GM21390 (cell line): ENCODE data around the gene RELCH.
"Not testable (repeated sequence)": the region's sequence is repeated elsewhere in the genome, so short reads cannot be mapped to it uniquely, and the experiment has no call there.

ENCODE experiments used
- ATAC-seq: cut with Tn5 transposase; IDR thresholded peaks from one replicate; pipeline ENCODE4 v1.9.1; 2021; ENCODE audit not compliant: unreplicated experiment

The RELCH gene, protein sequence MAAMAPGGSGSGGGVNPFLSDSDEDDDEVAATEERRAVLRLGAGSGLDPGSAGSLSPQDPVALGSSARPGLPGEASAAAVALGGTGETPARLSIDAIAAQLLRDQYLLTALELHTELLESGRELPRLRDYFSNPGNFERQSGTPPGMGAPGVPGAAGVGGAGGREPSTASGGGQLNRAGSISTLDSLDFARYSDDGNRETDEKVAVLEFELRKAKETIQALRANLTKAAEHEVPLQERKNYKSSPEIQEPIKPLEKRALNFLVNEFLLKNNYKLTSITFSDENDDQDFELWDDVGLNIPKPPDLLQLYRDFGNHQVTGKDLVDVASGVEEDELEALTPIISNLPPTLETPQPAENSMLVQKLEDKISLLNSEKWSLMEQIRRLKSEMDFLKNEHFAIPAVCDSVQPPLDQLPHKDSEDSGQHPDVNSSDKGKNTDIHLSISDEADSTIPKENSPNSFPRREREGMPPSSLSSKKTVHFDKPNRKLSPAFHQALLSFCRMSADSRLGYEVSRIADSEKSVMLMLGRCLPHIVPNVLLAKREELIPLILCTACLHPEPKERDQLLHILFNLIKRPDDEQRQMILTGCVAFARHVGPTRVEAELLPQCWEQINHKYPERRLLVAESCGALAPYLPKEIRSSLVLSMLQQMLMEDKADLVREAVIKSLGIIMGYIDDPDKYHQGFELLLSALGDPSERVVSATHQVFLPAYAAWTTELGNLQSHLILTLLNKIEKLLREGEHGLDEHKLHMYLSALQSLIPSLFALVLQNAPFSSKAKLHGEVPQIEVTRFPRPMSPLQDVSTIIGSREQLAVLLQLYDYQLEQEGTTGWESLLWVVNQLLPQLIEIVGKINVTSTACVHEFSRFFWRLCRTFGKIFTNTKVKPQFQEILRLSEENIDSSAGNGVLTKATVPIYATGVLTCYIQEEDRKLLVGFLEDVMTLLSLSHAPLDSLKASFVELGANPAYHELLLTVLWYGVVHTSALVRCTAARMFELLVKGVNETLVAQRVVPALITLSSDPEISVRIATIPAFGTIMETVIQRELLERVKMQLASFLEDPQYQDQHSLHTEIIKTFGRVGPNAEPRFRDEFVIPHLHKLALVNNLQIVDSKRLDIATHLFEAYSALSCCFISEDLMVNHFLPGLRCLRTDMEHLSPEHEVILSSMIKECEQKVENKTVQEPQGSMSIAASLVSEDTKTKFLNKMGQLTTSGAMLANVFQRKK

GRCh38 chr18:62186774-62187542 is at the start of gene RELCH, which contains the start of gene PIGN:
RELCH (plus strand) TSS chr18:62187255; CDS start chr18:62187506, 251 bp downstream.
PIGN (minus strand) TSS chr18:62187056; CDS start chr18:62161353, 25,703 bp downstream.
- peak; percentile 90 for ATAC-seq

GRCh38 chr18:62138461-62139235 is 48.4 kb upstream of the RELCH start:
- no peak for ATAC-seq

- no peak for ATAC-seq
Measured at GRCh38 chr18:62140259-62140658, 46.8 kb upstream of the RELCH start.

DNA sequence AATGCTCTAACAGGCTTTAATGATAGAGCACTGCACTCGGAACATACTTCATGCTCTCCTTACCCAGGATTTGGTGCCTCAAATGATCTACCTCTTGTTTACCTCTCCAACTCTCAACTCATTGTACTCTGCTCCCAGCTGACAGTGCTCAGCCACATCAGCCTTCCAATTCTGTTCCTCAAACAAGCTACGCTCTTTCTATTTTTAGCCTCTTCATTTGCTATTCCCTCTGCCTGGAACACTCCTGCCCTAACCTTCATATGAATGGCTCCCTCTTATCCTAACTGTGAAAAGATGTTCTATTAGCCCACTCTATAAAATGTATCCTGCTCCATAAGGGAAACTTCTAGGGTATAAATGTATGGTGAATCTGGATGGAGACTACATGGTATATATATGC is 42.7 kb upstream of the RELCH start:
- no peak for ATAC-seq

DNA sequence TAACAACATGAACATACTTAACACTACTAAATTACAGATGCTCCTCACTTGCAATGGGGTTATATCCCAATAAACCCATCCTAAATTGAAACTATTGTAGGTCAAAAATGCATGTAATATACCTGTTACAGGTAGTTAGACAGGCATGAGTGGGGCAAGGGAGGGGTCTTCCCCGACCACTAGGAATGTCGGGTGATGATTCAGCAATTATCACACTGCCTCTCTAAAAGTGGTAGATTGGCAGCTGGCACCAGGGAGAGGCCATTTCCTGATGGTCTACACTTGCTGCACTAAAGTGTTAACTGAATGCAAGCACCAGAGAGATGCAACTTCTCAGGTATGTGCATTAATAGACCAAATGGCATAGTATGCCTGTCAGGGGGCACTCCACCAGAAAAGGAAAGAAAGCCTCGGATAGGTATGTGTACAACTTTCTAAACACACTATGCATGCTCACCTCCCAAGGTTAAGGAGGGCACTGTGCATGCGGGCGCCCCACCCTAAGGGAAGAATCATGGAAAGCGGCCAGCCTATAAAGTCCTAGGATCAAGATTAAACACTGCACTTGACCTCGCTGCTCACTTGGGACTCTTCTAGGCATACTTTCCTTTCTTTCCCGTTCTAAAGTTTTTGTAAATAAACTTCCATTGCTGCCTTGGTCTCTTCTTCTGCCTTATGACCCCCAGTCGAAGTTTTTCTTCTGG is 35.8 kb upstream of the RELCH start:
- ATAC-seq, result no peak

GRCh38 chr18:62152844-62153243 is 34.2 kb upstream of the RELCH start:
- ATAC-seq, result no peak

GRCh38 chr18:62157843-62158242 is 29.2 kb upstream of the RELCH start:
- ATAC-seq, result no peak

- no peak for ATAC-seq
Measured at GRCh38 chr18:62164310-62164709, 22.7 kb upstream of the RELCH start.

- no peak for ATAC-seq
Measured at GRCh38 chr18:62164855-62165487, 22.1 kb upstream of the RELCH start.

DNA sequence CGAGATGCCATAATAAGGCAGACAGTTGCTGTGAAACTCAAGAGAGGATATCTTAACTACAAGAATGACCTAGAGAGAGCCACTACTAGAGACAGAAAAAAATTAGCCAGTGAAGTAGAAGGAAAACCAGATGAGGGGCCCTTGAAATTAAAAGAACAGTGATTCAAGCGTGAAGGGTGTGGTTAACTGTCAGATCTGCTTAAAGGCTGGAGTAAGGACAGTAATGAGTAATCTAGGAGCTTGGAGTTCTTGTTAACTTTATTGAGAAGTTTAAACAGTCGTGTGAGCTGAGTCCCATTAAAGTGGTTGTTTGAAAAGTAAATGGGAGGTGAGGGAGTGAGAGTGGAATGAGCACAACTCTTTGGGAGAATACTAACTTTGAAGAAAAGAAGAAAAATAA is 21.5 kb upstream of the RELCH start:
- no peak for ATAC-seq

DNA sequence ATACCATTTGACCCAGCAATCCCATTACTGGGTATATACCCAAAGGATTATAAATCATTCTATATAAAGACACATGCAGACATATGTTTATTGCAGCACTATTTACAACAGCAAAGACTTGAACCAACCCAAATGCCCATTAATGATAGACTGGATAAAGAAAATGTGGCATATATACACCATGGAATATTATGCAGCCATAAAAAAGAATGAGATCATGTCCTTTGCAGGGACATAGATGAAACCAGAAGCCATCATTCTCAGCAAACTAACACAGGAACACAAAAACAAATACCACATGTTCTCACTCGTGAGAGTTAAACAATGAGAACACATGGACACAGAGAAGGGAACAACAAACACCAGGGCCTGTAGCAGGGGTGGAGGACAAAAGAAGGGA is 20.5 kb upstream of the RELCH start:
- ATAC-seq, result not testable (repeated sequence)

- no peak for ATAC-seq
Measured at GRCh38 chr18:62170857-62171256, 16.2 kb upstream of the RELCH start.

GRCh38 chr18:62172298-62172697 is 14.8 kb upstream of the RELCH start:
- no peak for ATAC-seq

DNA sequence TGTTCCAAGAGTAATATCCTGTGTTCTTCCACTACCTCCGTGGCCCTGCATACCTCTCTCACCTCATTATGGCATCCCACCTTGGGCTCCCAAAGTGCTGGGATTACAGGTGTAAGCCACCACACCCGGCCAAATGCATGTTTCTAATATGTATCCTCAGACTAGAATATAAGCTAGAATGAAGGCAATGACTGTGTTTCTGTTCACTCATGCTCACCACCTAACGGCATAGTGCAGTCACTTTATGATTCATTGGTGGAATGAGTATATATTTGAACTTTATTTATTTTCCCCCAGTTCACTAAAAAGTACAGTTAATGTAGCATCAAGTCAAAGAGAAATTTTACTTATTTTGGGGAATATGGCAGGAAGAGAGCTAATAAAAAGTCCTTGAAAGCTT is 11.5 kb upstream of the RELCH start:
- ATAC-seq, result no peak

DNA sequence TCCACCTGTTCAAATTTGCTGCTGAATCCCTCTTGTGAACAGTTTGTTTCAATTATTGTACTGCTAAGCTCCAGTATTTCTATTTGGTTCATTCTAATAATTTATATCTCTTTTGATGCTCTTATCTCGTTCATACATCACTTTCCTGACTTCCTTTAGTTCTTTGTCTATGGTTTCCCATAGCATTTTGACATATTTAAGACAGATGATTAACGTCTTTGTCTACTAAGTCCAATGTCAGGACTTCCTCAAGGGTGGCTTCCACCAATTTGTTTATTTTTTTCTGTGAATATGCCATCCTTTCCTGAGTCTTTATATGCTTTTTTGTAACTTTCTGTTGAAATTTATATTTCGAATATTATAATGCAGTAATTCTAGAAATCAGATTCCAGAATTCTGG is 9.8 kb upstream of the RELCH start:
- no peak for ATAC-seq

GRCh38 chr18:62179213-62179612 is 7.8 kb upstream of the RELCH start:
- no peak for ATAC-seq

DNA sequence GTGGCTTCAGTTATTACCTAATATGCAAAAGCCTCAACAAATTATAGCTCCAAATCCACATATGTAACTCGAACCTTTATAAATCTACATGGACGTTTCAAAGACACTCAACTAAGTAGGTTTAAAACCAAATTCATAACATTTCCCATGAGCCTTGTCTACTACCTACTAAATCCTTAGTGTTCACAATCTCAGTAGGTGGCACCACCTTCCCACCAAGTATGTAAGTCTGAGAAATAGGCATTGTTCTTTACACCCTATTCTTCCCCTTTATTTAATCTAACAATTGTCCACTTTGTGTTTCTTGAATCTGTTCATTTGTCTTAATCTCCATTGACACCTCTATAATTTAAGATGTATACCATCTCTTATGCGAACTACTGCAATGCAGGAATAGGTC is 4.8 kb upstream of the RELCH start:
- no peak for ATAC-seq

DNA sequence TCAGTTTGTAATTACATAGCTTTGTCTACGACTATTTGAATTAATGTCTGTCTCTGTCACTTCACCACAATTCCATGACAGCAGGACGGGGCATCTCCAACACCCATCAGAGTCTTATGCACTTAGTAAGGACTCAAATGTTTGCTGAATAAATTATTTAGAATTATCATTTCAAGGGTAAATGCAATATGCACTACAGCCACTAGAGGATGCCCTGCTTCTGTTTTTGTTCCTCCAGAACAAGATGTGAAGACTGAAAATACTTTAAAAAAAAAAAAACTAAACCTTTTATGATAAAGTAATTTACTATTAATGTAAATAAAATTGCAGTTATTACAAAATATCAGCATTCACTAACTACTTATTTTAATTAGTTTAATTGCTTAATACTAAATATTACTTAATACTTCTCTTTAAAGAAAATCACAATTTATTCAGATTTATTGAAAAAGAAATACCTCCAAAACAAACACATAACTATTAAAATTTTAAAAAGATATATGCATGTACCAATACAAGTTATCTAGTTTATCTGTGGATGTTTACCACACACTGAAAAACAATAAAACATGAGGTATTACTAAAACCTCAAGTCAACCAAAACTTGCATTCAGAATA is 3.4 kb upstream of the RELCH start:
- no peak for ATAC-seq
